Breast epithelium (tissue), 3 donors: ENCODE results near the gene PTPRU.

ENCODE experiments used
- CTCF ChIP-seq, 3 donors: fragments of 450-650 bp; IDR thresholded peaks; one replicate each; pipeline ENCODE4 v1.5.1; 2016 to 2017; ENCODE audit warnings: antibody characterized with exemption in 3 of 3, mild to moderate bottlenecking in 3 of 3, moderate library complexity in 3 of 3
- POLR2AphosphoS5 ChIP-seq, 3 donors: sonication (generic); formaldehyde crosslinking; IDR thresholded peaks; one replicate each; pipeline ENCODE4 v1.6.1; 2017; ENCODE audit warnings: antibody characterized with exemption in 3 of 3

GRCh38 chr1:29324202-29324601, 87.9 kb downstream of the PTPRU start:
- no peak for TF ChIP-seq CTCF (IDR thresholded peaks at IDR 0.05)
- no peak for TF ChIP-seq POLR2AphosphoS5 (IDR thresholded peaks at IDR 0.05)
